Activated gamma-delta T cell treated with anti-CD3 and anti-CD28 coated beads, Interleukin-2, amount 50 U/mL, for 16 hours (primary cell): ENCODE results near the gene CTCFL.

Experiments
- DNase-seq: peaks from one replicate; pipeline ENCODE4 v3.0.0-alpha.2; 2020; ENCODE audit warnings: low read depth

CTCFL gene

GRCh38 chr20:57559658-57560553 is 35.0 kb upstream of the CTCFL start:
- DNase-seq, result no peak

GRCh38 chr20:57559289-57559634 is 34.3 kb upstream of the CTCFL start:
- no peak for DNase-seq

- DNase-seq, result no peak
Measured at GRCh38 chr20:57558614-57559288, 33.8 kb upstream of the CTCFL start.

GRCh38 chr20:57557926-57558613 is 33.1 kb upstream of the CTCFL start:
- no peak for DNase-seq

GRCh38 chr20:57556980-57557274 is 32.0 kb upstream of the CTCFL start:
- no peak for DNase-seq

GRCh38 chr20:57555457-57556184 is 30.7 kb upstream of the CTCFL start:
- DNase-seq, result no peak

- DNase-seq, result no peak
Measured at GRCh38 chr20:57553376-57554018, 28.6 kb upstream of the CTCFL start.

- DNase-seq, result no peak
Measured at GRCh38 chr20:57552471-57552870, 27.5 kb upstream of the CTCFL start.

- DNase-seq, result no peak
Measured at GRCh38 chr20:57548177-57549058, 23.5 kb upstream of the CTCFL start.

- DNase-seq, result no peak
Measured at GRCh38 chr20:57546956-57547649, 22.2 kb upstream of the CTCFL start.

- DNase-seq, result no peak
Measured at GRCh38 chr20:57545927-57546662, 21.2 kb upstream of the CTCFL start.

- no peak for DNase-seq
Measured at GRCh38 chr20:57544838-57545564, 20.1 kb upstream of the CTCFL start.

- DNase-seq, result no peak
Measured at GRCh38 chr20:57543754-57544153, 18.8 kb upstream of the CTCFL start.

- no peak for DNase-seq
Measured at GRCh38 chr20:57540890-57541580, 16.1 kb upstream of the CTCFL start.

- no peak for DNase-seq
Measured at GRCh38 chr20:57539889-57540288, 14.9 kb upstream of the CTCFL start.

- no peak for DNase-seq
Measured at GRCh38 chr20:57537822-57538221, 12.9 kb upstream of the CTCFL start.

- no peak for DNase-seq
Measured at GRCh38 chr20:57536771-57537724, 12.1 kb upstream of the CTCFL start.
